ENCODE measurements around the gene TMEM132C. TPM values are rescaled to one million over a fixed set of nuclear protein-coding genes. Genes with fewer than 3 reads are reported as not detected.

TMEM132C gene
- total and polyA plus RNA-seq, 2 of the 13 experiments (the other 11 are each of a cell fraction or from before 2014, with no cell fraction given): not detected

DNA sequence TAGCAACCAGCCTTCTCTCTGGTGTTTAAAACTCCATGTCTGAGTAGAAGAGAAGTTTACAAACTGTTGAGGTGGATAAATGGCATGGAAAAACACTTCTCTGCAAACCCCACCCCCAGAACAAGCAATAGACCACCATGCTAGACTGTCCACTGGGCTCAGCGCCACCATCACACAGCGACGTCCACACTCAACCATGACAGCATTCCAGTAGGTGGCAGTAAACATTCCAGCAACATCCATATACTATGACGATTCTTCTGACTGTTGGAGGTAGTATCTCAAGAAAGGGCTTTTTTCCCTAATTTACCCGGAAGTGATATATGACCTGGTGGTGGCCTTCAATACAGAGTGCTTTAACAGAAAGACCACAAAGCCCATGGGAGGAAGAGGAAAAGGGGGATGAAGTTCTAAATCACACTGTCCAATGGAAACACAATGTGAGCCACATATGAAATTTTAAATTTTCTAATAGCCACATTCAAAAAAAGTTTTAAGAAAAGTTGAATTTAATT, 404.6 kb downstream of the TMEM132C start:
- TF ChIP-seq CREB1 (IDR thresholded peaks at IDR 0.05): peak; percentile 7; the same call in 1 of the 2 replicates
- no peak for TF ChIP-seq CREB1 (CRISPR knock-in tag; IDR thresholded peaks at IDR 0.05)
- TF ChIP-seq, protein P1, sequence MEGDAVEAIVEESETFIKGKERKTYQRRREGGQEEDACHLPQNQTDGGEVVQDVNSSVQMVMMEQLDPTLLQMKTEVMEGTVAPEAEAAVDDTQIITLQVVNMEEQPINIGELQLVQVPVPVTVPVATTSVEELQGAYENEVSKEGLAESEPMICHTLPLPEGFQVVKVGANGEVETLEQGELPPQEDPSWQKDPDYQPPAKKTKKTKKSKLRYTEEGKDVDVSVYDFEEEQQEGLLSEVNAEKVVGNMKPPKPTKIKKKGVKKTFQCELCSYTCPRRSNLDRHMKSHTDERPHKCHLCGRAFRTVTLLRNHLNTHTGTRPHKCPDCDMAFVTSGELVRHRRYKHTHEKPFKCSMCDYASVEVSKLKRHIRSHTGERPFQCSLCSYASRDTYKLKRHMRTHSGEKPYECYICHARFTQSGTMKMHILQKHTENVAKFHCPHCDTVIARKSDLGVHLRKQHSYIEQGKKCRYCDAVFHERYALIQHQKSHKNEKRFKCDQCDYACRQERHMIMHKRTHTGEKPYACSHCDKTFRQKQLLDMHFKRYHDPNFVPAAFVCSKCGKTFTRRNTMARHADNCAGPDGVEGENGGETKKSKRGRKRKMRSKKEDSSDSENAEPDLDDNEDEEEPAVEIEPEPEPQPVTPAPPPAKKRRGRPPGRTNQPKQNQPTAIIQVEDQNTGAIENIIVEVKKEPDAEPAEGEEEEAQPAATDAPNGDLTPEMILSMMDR (CRISPR knock-in tag; IDR thresholded peaks at IDR 0.05): peak; percentile 35
- TF ChIP-seq TEAD3 (CRISPR knock-in tag; optimal IDR thresholded peaks at IDR 0.05; ENCODE audit: borderline replicate concordance): peak; percentile 33
- TF ChIP-seq, protein P2, sequence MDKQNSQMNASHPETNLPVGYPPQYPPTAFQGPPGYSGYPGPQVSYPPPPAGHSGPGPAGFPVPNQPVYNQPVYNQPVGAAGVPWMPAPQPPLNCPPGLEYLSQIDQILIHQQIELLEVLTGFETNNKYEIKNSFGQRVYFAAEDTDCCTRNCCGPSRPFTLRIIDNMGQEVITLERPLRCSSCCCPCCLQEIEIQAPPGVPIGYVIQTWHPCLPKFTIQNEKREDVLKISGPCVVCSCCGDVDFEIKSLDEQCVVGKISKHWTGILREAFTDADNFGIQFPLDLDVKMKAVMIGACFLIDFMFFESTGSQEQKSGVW (CRISPR knock-in tag; IDR thresholded peaks at IDR 0.05; ENCODE audit: borderline replicate concordance): no peak
- TF ChIP-seq, protein P3, sequence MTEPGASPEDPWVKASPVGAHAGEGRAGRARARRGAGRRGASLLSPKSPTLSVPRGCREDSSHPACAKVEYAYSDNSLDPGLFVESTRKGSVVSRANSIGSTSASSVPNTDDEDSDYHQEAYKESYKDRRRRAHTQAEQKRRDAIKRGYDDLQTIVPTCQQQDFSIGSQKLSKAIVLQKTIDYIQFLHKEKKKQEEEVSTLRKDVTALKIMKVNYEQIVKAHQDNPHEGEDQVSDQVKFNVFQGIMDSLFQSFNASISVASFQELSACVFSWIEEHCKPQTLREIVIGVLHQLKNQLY (CRISPR knock-in tag; IDR thresholded peaks at IDR 0.05): no peak
- in situ Hi-C loops (cut with HindIII; ENCODE audit: extremely low pct_ligation_motif_present, low pct_unique_long_range_greater_than_20kb): no loop called here
- intact Hi-C loops (cut with micrococcal nuclease; ENCODE audit: unreplicated experiment): no loop called here
- POLR2A ChIA-PET: no interaction called here
- ATAC-seq (peak; percentile 74), DNase-seq (ENCODE audit: low spot score) (peak; percentile 4), FAIRE-seq (no peak)
- BruUV-seq (replicated peaks): no TSS peak
- no peaks in the 10 kb centered on the region for H3K36me3 ChIP-seq (replicated peaks in 1 of 2; ENCODE audit: control insufficient read depth in 1 of 2, insufficient read depth in 2 of 2, low read length in 2 of 2)
- no peak overlapping the region for H3K4me2 ChIP-seq (ENCODE audit: low read depth, low read length)
- WGBS (ENCODE audit: low lambda C conversion rate): 2% methylated on average over 5 of the region's 5 CpGs
- H3K9ac ChIP-seq (ENCODE audit: insufficient read depth, low read depth, low read length): no peak overlapping the region
- no peaks in the 10 kb centered on the region for H3K9me3 ChIP-seq (ENCODE audit: low read length)
- H3K79me2 ChIP-seq (ENCODE audit: insufficient read depth, low read length): no peaks in the 10 kb centered on the region
- no peaks in the 10 kb centered on the region for H3K4me1 ChIP-seq (ENCODE audit: insufficient read depth, low read length)
- H4K20me1 ChIP-seq (ENCODE audit: insufficient read depth, low read length): no peaks in the 10 kb centered on the region
- no peak overlapping the region for H3K4me3 ChIP-seq (replicated peaks in 1 of 3; ENCODE audit: insufficient read depth in 1 of 3, low read depth in 2 of 3, low read length in 3 of 3)
- CTCF ChIA-PET (ENCODE audit: low intra/inter-chr PET ratio, low total read pairs): no interaction called here
- H2AFZ ChIP-seq (ENCODE audit: low read length): no peak overlapping the region
- no peaks in the 10 kb centered on the region for H3K27me3 ChIP-seq (ENCODE audit: control insufficient read depth in 1 of 2, insufficient read depth in 2 of 2, low read length in 2 of 2)
- H3K27ac ChIP-seq (ENCODE audit: extremely low read length, insufficient read depth, low read length): no peak overlapping the region
